Smooth muscle cell (in vitro differentiated cells): ENCODE results near the gene COBLL1. TPM values are rescaled to one million over a fixed set of nuclear protein-coding genes. Genes with fewer than 3 reads are reported as not detected.

Experiments
- DNase-seq: peaks from one replicate; lab custom pipeline; 2025; ENCODE audit not compliant: unreplicated experiment; lab: John Stamatoyannopoulos, UW
- H2AFZ ChIP-seq: fragments of 200-600 bp; sonication (generic); 2 replicates; pipeline ENCODE4 v1.6.0; 2016; ENCODE audit warnings: antibody characterized with exemption, low read depth, mild to moderate bottlenecking
- H3F3A ChIP-seq: fragments of 200-600 bp; sonication (generic); 2 replicates; pipeline ENCODE4 v1.6.0; 2017; ENCODE audit warnings: antibody characterized with exemption, low read depth
- H3K27ac ChIP-seq: fragments of 200-600 bp; sonication (generic); 2 replicates; pipeline ENCODE4 v1.5.1; 2016; ENCODE audit warnings: low read depth, mild to moderate bottlenecking
- H3K27me3 ChIP-seq: fragments of 200-600 bp; sonication (generic); 2 replicates; pipeline ENCODE4 v1.6.1; 2016; ENCODE audit warnings: low read depth, mild to moderate bottlenecking
- H3K36me3 ChIP-seq: fragments of 200-600 bp; sonication (generic); 2 replicates; pipeline ENCODE4 v1.5.1; 2016; ENCODE audit warnings: low read depth
- H3K4me1 ChIP-seq: fragments of 200-600 bp; sonication (generic); 2 replicates; pipeline ENCODE4 v1.5.1; 2016; ENCODE audit warnings: low read depth
- H3K4me2 ChIP-seq: fragments of 200-600 bp; sonication (generic); 2 replicates; pipeline ENCODE4 v1.6.0; 2016; ENCODE audit warnings: mild to moderate bottlenecking
- H3K4me3 ChIP-seq: fragments of 200-600 bp; sonication (generic); 2 replicates; pipeline ENCODE4 v1.5.1; 2016; ENCODE audit warnings: mild to moderate bottlenecking
- H3K79me2 ChIP-seq: fragments of 200-600 bp; sonication (generic); 2 replicates; pipeline ENCODE4 v1.6.0; 2016; ENCODE audit warnings: low read depth, mild to moderate bottlenecking
- H3K9ac ChIP-seq: fragments of 200-600 bp; sonication (generic); 2 replicates; pipeline ENCODE4 v1.6.0; 2016; ENCODE audit warnings: low read depth
- H3K9me3 ChIP-seq: fragments of 200-600 bp; sonication (generic); replicated peaks from 2 replicates; pipeline ENCODE4 v1.5.1; 2016; ENCODE audit warnings: low read depth
- H4K20me1 ChIP-seq: fragments of 200-600 bp; sonication (generic); 2 replicates; pipeline ENCODE4 v1.6.0; 2016; ENCODE audit warnings: low read depth
- CTCF ChIP-seq: fragments of 200-600 bp; sonication (generic); IDR thresholded peaks from 2 replicates; pipeline ENCODE4 v1.5.1; 2017; ENCODE audit warnings: borderline replicate concordance, mild to moderate bottlenecking, antibody characterized with exemption; ENCODE audit not compliant: insufficient read depth, poor library complexity, severe bottlenecking
- WGBS: methylation state at CpG from one replicate; pipeline ENCODE4 v1.1.7; 2016; ENCODE audit warnings: low lambda C conversion rate; 5-methylcytosine and 5-hydroxymethylcytosine counted together
- polyA plus RNA-seq: library from polyadenylated mRNA; unstranded; fragments of >200 nt; fragmentation: Nextera tagmentation; extraction: Ambion mirVana; gene quantifications from 2 replicates; pipeline ENCODE4 v1.2.1, GENCODE V29; 2016
- total RNA-seq: library from RNA; depleted of rRNA; stranded (reverse); fragments of >200 nt; gene quantifications from 2 replicates; pipeline ENCODE4 v1.2.3, GENCODE V29; 2014

Gene COBLL1
- total and polyA plus RNA-seq, 2 experiments from 2014 or later: 5.2 to 17.4 TPM

GRCh38 chr2:164662868-164663631 lies 178.6 kb downstream of the COBLL1 start:
- H4K20me1 ChIP-seq: no peaks in the 10 kb centered on the region
- H3K27ac ChIP-seq: no peak overlapping the region
- no peak overlapping the region for H3K9ac ChIP-seq
- no peaks in the 10 kb centered on the region for H3K9me3 ChIP-seq
- no peaks in the 10 kb centered on the region for H3K36me3 ChIP-seq
- H3K79me2 ChIP-seq: no peaks in the 10 kb centered on the region
- WGBS: 100% methylated on average over 1 of the region's 1 CpG
- no peaks in the 10 kb centered on the region for H3F3A ChIP-seq
- no peaks in the 10 kb centered on the region for H3K4me1 ChIP-seq
- no peaks in the 10 kb centered on the region for H3K27me3 ChIP-seq
- no peak overlapping the region for H3K4me2 ChIP-seq
- no peak overlapping the region for H3K4me3 ChIP-seq
- H2AFZ ChIP-seq: no peak overlapping the region
- DNase-seq: no peak
- no peak for TF ChIP-seq CTCF

- TF ChIP-seq CTCF: no peak
These were observed 179.6 kb downstream of the COBLL1 start for GRCh38 chr2:164662066-164662465.

GRCh38 chr2:164661349-164661748 lies 180.3 kb downstream of the COBLL1 start:
- DNase-seq: no peak
- Histone ChIP-seq H3K4me1 (no peaks in the 10 kb centered on the region), H3K4me2 (no peak overlapping the region), H3K36me3 (no peaks in the 10 kb centered on the region), H2AFZ (no peak overlapping the region), H3K4me3 (no peak overlapping the region), H4K20me1 (no peaks in the 10 kb centered on the region), H3F3A (no peaks in the 10 kb centered on the region), H3K9me3 (no peaks in the 10 kb centered on the region), H3K79me2 (no peaks in the 10 kb centered on the region), H3K27me3 (no peaks in the 10 kb centered on the region), H3K9ac (no peak overlapping the region), H3K27ac (no peak overlapping the region)
- TF ChIP-seq CTCF: no peak

More at GRCh38 chr2:164662066-164662465, 179.6 kb downstream of the COBLL1 start:
- H2AFZ ChIP-seq: no peak overlapping the region
- no peaks in the 10 kb centered on the region for H3K4me1 ChIP-seq
- H3K79me2 ChIP-seq: no peaks in the 10 kb centered on the region
- no peak overlapping the region for H3K27ac ChIP-seq
- no peaks in the 10 kb centered on the region for H3F3A ChIP-seq
- DNase-seq: no peak
- no peaks in the 10 kb centered on the region for H3K36me3 ChIP-seq
- no peak overlapping the region for H3K4me3 ChIP-seq
- H3K27me3 ChIP-seq: no peaks in the 10 kb centered on the region
- no peaks in the 10 kb centered on the region for H4K20me1 ChIP-seq
- H3K9me3 ChIP-seq: no peaks in the 10 kb centered on the region
- 83% methylated on average over 1 of the region's 1 CpG for WGBS
- H3K4me2 ChIP-seq: no peak overlapping the region
- no peak overlapping the region for H3K9ac ChIP-seq

GRCh38 chr2:164657129-164657528 lies 184.5 kb downstream of the COBLL1 start:
- TF ChIP-seq CTCF: no peak
- Histone ChIP-seq H4K20me1 (no peaks in the 10 kb centered on the region), H3K4me3 (no peak overlapping the region), H3K79me2 (no peaks in the 10 kb centered on the region), H3K9ac (peak overlapping the region; percentile 19), H3K4me2 (no peak overlapping the region), H3K27ac (peak overlapping the region; percentile 81), H2AFZ (no peak overlapping the region), H3K4me1 (no peaks in the 10 kb centered on the region), H3K36me3 (no peaks in the 10 kb centered on the region), H3K9me3 (no peaks in the 10 kb centered on the region), H3K27me3 (no peaks in the 10 kb centered on the region), H3F3A (no peaks in the 10 kb centered on the region)
- no peak for DNase-seq
- 22% methylated on average over 2 of the region's 2 CpGs for WGBS
